B cell (primary cell): ENCODE measurements around the gene EML6. TPM values are rescaled to one million over a fixed set of nuclear protein-coding genes. Genes with fewer than 3 reads are reported as not detected.

ENCODE experiments used
- ATAC-seq: fragments of 200-7000 bp; cut with Tn5 transposase; one replicate; pipeline ENCODE4 v1.10.0; 2021; ENCODE audit warnings: low read depth, mild to moderate bottlenecking, moderate number of reproducible peaks, moderate library complexity
- CTCF ChIA-PET: fragments of 350-600 bp; sonication (Branson Sonifier 250); formaldehyde crosslinking; loops from one replicate; lab custom pipeline; 2021; ENCODE audit warnings: antibody characterized with exemption, inconsistent platforms; lab: Charles Lee
- POLR2A ChIA-PET: fragments of 350-600 bp; sonication (Branson Sonifier 250); formaldehyde crosslinking; loops from one replicate; lab custom pipeline; 2021; ENCODE audit warnings: antibody characterized with exemption; lab: Charles Lee
- DNase-seq: peaks from one replicate; pipeline ENCODE4 v3.0.0; 2013
- H2AFZ ChIP-seq: 2 replicates; pipeline ENCODE4 v1.6.1; 2012; ENCODE audit warnings: mild to moderate bottlenecking, low read depth, low read length; ENCODE audit not compliant: insufficient read depth, poor library complexity, severe bottlenecking
- H3K27ac ChIP-seq, 2 donors: 1 replicate in 1 of 2; 2 replicates in 1 of 2; pipeline ENCODE4 v1.5.1; 2012 to 2013; ENCODE audit warnings: low read length in 2 of 2, mild to moderate bottlenecking in 2 of 2, moderate library complexity in 1 of 2
- H3K27me3 ChIP-seq, 4 experiments: fragments of 200-600 bp in 1 of 4; sonication (generic) in 1 of 4; replicated peaks in 1 of 4; 1 replicate in 2 of 4; 2 replicates in 2 of 4; pipeline versions ENCODE4 v1.6.1 to v1.7.0; 2013 to 2016; ENCODE audit warnings: low read length in 3 of 4, mild to moderate bottlenecking in 2 of 4, mixed read lengths in 1 of 4, moderate library complexity in 1 of 4; ENCODE audit not compliant: insufficient read depth in 4 of 4, control insufficient read depth in 3 of 4; ENCODE audit errors: control extremely low read depth in 1 of 4
- H3K36me3 ChIP-seq, 2 experiments: replicated peaks in 1 of 2; 1 replicate in 1 of 2; 2 replicates in 1 of 2; pipeline versions ENCODE4 v1.6.1 to v1.7.1; 2013; ENCODE audit warnings: low read length in 1 of 2; ENCODE audit not compliant: insufficient read depth in 2 of 2, control insufficient read depth in 1 of 2; ENCODE audit errors: control extremely low read depth in 1 of 2, extremely low read depth in 1 of 2
- H3K4me1 ChIP-seq, 2 donors: fragments of 200-600 bp in 1 of 2; sonication (generic) in 1 of 2; 1 replicate in 1 of 2; 2 replicates in 1 of 2; pipeline versions ENCODE4 v1.5.1 to v1.6.1; 2013 to 2017; ENCODE audit warnings: low read length in 2 of 2; ENCODE audit not compliant: control insufficient read depth in 2 of 2, insufficient read depth in 2 of 2
- H3K4me2 ChIP-seq: replicated peaks from 2 replicates; pipeline ENCODE3; 2012; ENCODE audit warnings: mild to moderate bottlenecking, low read depth, low read length; ENCODE audit not compliant: poor library complexity, severe bottlenecking
- H3K4me3 ChIP-seq, 5 experiments: fragments of 200-600 bp in 1 of 5; sonication (generic) in 1 of 5; 1 replicate in 3 of 5; 2 replicates in 2 of 5; pipeline versions ENCODE4 v1.5.1 to v1.7.0; 2011 to 2016; ENCODE audit warnings: low read length in 4 of 5, mild to moderate bottlenecking in 4 of 5, low read depth in 2 of 5, control low read depth in 1 of 5, moderate library complexity in 1 of 5; ENCODE audit not compliant: insufficient read depth in 1 of 5; ENCODE audit errors: control extremely low read depth in 1 of 5, extremely low read depth in 1 of 5
- H3K79me2 ChIP-seq: fragments of 200-600 bp; sonication (generic); one replicate; pipeline ENCODE4 v1.6.0; 2016; ENCODE audit warnings: low read length; ENCODE audit not compliant: control insufficient read depth, insufficient read depth
- H3K9ac ChIP-seq: fragments of 200-600 bp; sonication (generic); 2 replicates; pipeline ENCODE4 v1.6.1; 2017; ENCODE audit warnings: mild to moderate bottlenecking, low read length, moderate library complexity
- H3K9me3 ChIP-seq, 3 donors: one replicate each; pipeline versions ENCODE4 v1.6.1 to v1.7.1; 2013; ENCODE audit warnings: low read length in 2 of 3; ENCODE audit not compliant: control insufficient read depth in 2 of 3, insufficient read depth in 1 of 3; ENCODE audit errors: control extremely low read depth in 1 of 3
- H4K20me1 ChIP-seq: 2 replicates; pipeline ENCODE4 v1.6.0; 2012; ENCODE audit warnings: mild to moderate bottlenecking, low read length; ENCODE audit not compliant: insufficient read depth, control insufficient read depth, poor library complexity, severe bottlenecking
- H3K27ac Mint-ChIP-seq: one replicate; pipeline ENCODE4 v1.8.0; 2021; ENCODE audit warnings: mixed read lengths
- H3K27me3 Mint-ChIP-seq: one replicate; pipeline ENCODE4 v1.8.0; 2021; ENCODE audit warnings: mixed read lengths
- H3K4me1 Mint-ChIP-seq: one replicate; pipeline ENCODE4 v1.8.0; 2021; ENCODE audit warnings: mixed read lengths
- H3K4me3 Mint-ChIP-seq: one replicate; pipeline ENCODE4 v1.8.0; 2021; ENCODE audit warnings: mixed read lengths
- H3K9me3 Mint-ChIP-seq: one replicate; pipeline ENCODE4 v1.8.0; 2022; ENCODE audit warnings: mixed read lengths; ENCODE audit not compliant: insufficient read depth
- EZH2 ChIP-seq: IDR thresholded peaks from 2 replicates; pipeline ENCODE4 v1.6.1; 2012; ENCODE audit warnings: borderline replicate concordance, low read depth, mild to moderate bottlenecking, moderate library complexity, low read length; ENCODE audit not compliant: insufficient read depth, poor library complexity, severe bottlenecking
- WGBS: methylation state at CpG from one replicate; pipeline ENCODE4 v1.1.5; 2013; ENCODE audit warnings: missing lambda C conversion rate; ENCODE audit not compliant: insufficient coverage; 5-methylcytosine and 5-hydroxymethylcytosine counted together
- intact Hi-C: fragments of 100-400 bp; cut with micrococcal nuclease; formaldehyde crosslinking; loops from one replicate; pipeline ENCODE4 v1.10.0; 2022
- polyA plus RNA-seq: library from polyadenylated mRNA; depleted of rRNA; stranded (reverse); fragments of >200 nt; gene quantifications from 2 replicates; pipeline ENCODE4 v1.2.3, GENCODE V29; 2012
- total RNA-seq, 2 donors: library from RNA; stranded (reverse); fragments of 120-200 nt in 1 of 2; gene quantifications; 1 replicate in 1 of 2; 2 replicates in 1 of 2; pipeline versions ENCODE4 v1.2.3 to v1.2.4, GENCODE V29; 2013 to 2022
- TF ChIP-seq, protein P1 (sequence below): fragments of 200-600 bp; IDR thresholded peaks from one replicate; pipeline ENCODE4 v1.8.0; 2022; ENCODE audit warnings: antibody characterized with exemption, mild to moderate bottlenecking

The EML6 gene
- total and polyA plus RNA-seq, 2 donors (not counting 1 experiment from before 2014, with no cell fraction given) = 42.5 to 53.7 TPM

DNA sequence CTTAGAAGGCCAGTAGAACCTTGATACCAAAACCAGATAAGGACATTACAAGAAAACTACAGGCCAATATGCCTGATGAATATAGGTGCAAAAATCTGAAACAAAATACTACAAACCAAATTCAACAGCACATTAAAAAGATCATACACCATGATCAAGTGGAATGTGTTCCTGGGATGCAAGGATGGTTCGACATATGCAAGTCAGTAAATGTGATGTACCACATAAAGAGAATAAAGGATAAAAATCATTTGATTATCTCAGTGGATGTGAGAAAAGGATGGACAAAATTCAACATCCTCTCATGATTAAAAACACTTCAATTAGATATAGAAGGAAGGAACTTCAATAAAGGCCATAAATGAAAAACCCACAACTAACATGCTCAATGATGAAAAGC, 197.2 kb downstream of the EML6 start:
- ChIA-PET CTCF (no interaction called here), POLR2A (no interaction called here)
- WGBS = no CpG with 5 or more reads among the region's 1 CpG
- Histone ChIP-seq H3K9me3 (no peaks in the 10 kb centered on the region), H3K4me1 (no peaks in the 10 kb centered on the region), H3K9ac (no peak overlapping the region), H3K4me3 (no peak overlapping the region), H3K36me3 (no peaks in the 10 kb centered on the region), H4K20me1 (no peaks in the 10 kb centered on the region), H3K79me2 (no peaks in the 10 kb centered on the region), H2AFZ (no peak overlapping the region), H3K4me2 (no peak overlapping the region), H3K27ac (no peak overlapping the region), H3K27me3 (no peaks in the 10 kb centered on the region)
- H3K9me3 Mint-ChIP-seq = peaks cover 3% of the 10 kb centered on the region
- DNase-seq = no peak
- H3K4me1 Mint-ChIP-seq = no peaks in the 10 kb centered on the region
- H3K27me3 Mint-ChIP-seq = no peaks in the 10 kb centered on the region
- TF ChIP-seq, protein P1, sequence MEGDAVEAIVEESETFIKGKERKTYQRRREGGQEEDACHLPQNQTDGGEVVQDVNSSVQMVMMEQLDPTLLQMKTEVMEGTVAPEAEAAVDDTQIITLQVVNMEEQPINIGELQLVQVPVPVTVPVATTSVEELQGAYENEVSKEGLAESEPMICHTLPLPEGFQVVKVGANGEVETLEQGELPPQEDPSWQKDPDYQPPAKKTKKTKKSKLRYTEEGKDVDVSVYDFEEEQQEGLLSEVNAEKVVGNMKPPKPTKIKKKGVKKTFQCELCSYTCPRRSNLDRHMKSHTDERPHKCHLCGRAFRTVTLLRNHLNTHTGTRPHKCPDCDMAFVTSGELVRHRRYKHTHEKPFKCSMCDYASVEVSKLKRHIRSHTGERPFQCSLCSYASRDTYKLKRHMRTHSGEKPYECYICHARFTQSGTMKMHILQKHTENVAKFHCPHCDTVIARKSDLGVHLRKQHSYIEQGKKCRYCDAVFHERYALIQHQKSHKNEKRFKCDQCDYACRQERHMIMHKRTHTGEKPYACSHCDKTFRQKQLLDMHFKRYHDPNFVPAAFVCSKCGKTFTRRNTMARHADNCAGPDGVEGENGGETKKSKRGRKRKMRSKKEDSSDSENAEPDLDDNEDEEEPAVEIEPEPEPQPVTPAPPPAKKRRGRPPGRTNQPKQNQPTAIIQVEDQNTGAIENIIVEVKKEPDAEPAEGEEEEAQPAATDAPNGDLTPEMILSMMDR = no peak
- no peak for TF ChIP-seq EZH2
- H3K27ac Mint-ChIP-seq = no peak overlapping the region
- H3K4me3 Mint-ChIP-seq = no peak overlapping the region
- ATAC-seq = no peak
- intact Hi-C loops = no loop called here

DNA sequence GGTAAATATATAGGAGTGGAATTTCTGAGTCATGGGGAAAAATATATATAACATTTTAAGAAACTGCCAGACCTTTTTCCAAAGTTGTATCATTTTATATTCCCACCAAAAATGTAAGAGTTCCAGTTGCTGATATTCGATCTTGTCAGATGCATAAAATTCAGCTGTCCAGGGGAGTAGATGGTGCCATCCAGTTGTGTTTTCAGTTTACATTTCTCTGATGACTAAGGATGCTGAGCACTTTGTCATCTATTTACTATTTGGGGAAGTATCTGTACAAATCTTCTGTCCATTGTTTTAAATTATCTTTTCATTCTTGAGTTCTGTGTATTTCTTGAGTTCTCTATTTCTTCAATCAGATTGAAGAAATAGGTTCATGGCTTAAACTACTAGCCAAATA, 200.7 kb downstream of the EML6 start:
- ChIA-PET CTCF (interaction anchor here (1.3 kb wide), 1 partner anchor 25 kb away, joined by 3 read pairs; no protein-coding TSS in a partner anchor), POLR2A (no interaction called here)
- no peaks in the 10 kb centered on the region for H3K79me2 ChIP-seq
- Mint-ChIP-seq H3K4me1 (no peaks in the 10 kb centered on the region), H3K27me3 (no peaks in the 10 kb centered on the region), H3K27ac (no peak overlapping the region), H3K9me3 (peaks cover 3% of the 10 kb centered on the region), H3K4me3 (no peak overlapping the region)
- no CpG with 5 or more reads among the region's 1 CpG for WGBS
- H3K4me1 ChIP-seq = no peaks in the 10 kb centered on the region
- no peaks in the 10 kb centered on the region for H3K9me3 ChIP-seq
- no peak for DNase-seq
- H3K4me3 ChIP-seq = no peak overlapping the region
- intact Hi-C loops = no loop called here
- no peak overlapping the region for H3K27ac ChIP-seq
- TF ChIP-seq EZH2 = no peak
- no peaks in the 10 kb centered on the region for H4K20me1 ChIP-seq
- no peak overlapping the region for H3K4me2 ChIP-seq
- H3K36me3 ChIP-seq = no peaks in the 10 kb centered on the region
- peaks cover 0 to 3% (median 0%) of the 10 kb centered on the region in 4 experiments for H3K27me3 ChIP-seq
- ATAC-seq = no peak
- no peak overlapping the region for H2AFZ ChIP-seq
- H3K9ac ChIP-seq = no peak overlapping the region
